Measurements from ENCODE around the gene HIP1. TPM values are rescaled to one million over a fixed set of nuclear protein-coding genes. Genes with fewer than 3 reads are reported as not detected.
"Not testable (repeated sequence)": the region's sequence is repeated elsewhere in the genome, so short reads cannot be mapped to it uniquely, and the experiment has no call there.

The HIP1 gene
- total and polyA plus RNA-seq, 7 donors: 1.2 to 11.9 (median 7.2) TPM

DNA sequence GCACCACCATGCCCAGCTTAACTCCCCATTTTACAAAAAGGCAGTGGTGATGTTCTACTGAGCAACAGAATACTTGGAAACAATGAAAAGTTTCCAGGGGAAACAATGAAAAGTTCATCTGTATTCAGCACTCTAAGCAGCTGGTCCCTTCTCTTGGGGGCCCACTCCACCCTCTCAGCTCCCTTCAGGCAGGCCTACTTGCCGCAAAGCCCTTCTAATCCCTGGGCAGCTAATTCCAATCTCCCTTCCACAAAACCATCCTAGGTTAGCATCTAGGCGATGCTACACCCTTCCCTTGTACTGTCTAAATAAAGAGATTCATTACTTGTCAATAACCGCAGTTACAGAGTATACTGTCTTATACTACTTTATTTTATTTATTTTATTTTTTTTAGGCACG is 167.5 kb downstream of the HIP1 start:
- no peak for TF ChIP-seq POLR2AphosphoS5 (IDR thresholded peaks at IDR 0.05)
- no peak for TF ChIP-seq EP300 (IDR thresholded peaks at IDR 0.05)
- TF ChIP-seq, protein P1, sequence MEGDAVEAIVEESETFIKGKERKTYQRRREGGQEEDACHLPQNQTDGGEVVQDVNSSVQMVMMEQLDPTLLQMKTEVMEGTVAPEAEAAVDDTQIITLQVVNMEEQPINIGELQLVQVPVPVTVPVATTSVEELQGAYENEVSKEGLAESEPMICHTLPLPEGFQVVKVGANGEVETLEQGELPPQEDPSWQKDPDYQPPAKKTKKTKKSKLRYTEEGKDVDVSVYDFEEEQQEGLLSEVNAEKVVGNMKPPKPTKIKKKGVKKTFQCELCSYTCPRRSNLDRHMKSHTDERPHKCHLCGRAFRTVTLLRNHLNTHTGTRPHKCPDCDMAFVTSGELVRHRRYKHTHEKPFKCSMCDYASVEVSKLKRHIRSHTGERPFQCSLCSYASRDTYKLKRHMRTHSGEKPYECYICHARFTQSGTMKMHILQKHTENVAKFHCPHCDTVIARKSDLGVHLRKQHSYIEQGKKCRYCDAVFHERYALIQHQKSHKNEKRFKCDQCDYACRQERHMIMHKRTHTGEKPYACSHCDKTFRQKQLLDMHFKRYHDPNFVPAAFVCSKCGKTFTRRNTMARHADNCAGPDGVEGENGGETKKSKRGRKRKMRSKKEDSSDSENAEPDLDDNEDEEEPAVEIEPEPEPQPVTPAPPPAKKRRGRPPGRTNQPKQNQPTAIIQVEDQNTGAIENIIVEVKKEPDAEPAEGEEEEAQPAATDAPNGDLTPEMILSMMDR (IDR thresholded peaks at IDR 0.05): no peak
- no peak for TF ChIP-seq POLR2A (IDR thresholded peaks at IDR 0.05)
- no peaks in the 10 kb centered on the region for H3K4me1 ChIP-seq
- 97 to 98% methylated on average over 4 of the region's 4 CpGs for WGBS, 2 donors
- no peaks in the 10 kb centered on the region for H3K27me3 ChIP-seq
- H3K9me3 ChIP-seq: no peaks in the 10 kb centered on the region
- H3K36me3 ChIP-seq: peaks cover 0 to 43% (median 6%) of the 10 kb centered on the region in 4 donors
- H3K27ac ChIP-seq: no peak overlapping the region
- H3K4me3 ChIP-seq: no peak overlapping the region
- DNase-seq: no peak
- intact Hi-C loops (cut with DNase I): no loop called here

DNA sequence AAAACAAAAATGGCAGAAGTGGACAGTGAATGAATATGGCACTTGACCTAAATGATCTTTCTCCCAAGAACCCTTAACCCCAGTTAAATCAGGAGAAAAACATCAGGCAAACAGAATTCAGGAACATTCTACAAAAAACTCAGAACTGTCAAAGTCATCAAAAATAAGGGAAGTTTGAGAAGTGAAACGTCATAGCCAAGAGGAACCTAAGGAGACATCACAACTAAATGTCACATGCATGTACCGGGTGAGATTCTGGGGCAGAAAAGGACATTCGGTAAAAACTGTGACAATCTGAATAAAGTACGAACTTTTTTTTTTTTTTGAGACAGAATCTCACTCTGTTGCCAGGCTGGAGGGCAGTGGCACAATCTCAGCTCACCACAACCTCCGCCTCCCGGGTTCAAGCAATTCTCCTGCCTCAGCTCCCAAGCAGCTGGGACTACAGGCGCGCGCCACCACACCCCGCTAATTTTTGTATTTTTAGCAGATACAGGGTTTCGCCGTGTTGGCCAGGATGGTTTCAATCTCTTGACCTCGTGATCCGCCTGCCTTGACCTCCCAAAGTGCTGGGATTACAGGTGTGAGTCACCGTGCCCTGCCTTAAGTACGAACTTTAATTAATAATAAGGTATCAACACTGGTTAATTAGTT is 169.0 kb downstream of the HIP1 start:
- TF ChIP-seq EP300 (IDR thresholded peaks at IDR 0.05): peak in 1 of 4 donors; percentile 43
- H3K4me3 ChIP-seq; H3K4me1 ChIP-seq; intact Hi-C loops (cut with DNase I); H3K9me3 ChIP-seq; H3K27me3 ChIP-seq; DNase-seq: not testable (repeated sequence)
- Histone ChIP-seq H3K36me3 (peaks cover 0 to 44% (median 7%) of the 10 kb centered on the region in 4 donors), H3K27ac (peak overlapping the region in 2 of 4 donors; percentile 14 to 31)
- 86 to 93% methylated on average over 16 of the region's 16 CpGs for WGBS, 2 donors

DNA sequence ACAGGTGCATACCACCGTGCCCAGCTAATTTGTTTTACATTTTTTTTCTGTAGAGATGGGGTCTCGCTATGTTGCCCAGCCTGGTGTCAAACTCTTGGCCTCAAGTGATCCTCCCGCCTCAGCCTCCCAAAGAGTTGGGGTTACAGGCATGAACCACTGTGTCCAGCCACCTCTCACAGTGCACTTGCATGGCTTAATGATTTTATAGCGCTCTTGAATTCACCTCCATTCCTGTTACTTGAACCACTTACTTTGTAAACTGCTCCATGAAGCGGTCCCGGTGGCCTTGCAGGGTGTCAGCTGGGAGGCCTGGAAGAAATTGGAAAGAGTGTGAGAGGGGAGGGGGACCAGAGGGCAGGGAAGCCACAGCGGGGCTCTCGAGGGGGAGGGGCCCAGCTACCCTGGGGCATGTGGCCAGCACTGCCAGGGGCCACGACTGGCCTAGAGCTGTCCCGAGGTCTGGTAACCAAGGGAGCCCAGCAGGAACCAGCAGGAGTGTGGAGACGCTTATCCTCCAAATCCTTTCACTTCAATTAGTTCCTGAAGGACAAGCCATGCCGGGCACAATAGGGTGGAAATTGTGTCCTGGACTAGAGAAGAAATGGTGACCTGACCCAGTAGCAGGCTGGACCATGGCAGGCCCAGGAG is 170.7 kb downstream of the HIP1 start:
- H3K36me3 ChIP-seq: peaks cover 0 to 41% (median 6%) of the 10 kb centered on the region in 4 donors
- no peak for DNase-seq
- WGBS, 2 donors: 95 to 96% methylated on average over 12 of the region's 12 CpGs
- no peak overlapping the region for H3K27ac ChIP-seq
- no peaks in the 10 kb centered on the region for H3K27me3 ChIP-seq
- no peak overlapping the region for H3K4me3 ChIP-seq
- H3K4me1 ChIP-seq: no peaks in the 10 kb centered on the region
- intact Hi-C loops (cut with DNase I): no loop called here
- no peaks in the 10 kb centered on the region for H3K9me3 ChIP-seq
- TF ChIP-seq POLR2AphosphoS5 (IDR thresholded peaks at IDR 0.05) (no peak), EP300 (IDR thresholded peaks at IDR 0.05) (no peak), POLR2A (IDR thresholded peaks at IDR 0.05) (no peak)
- TF ChIP-seq, protein P1 (IDR thresholded peaks at IDR 0.05): no peak

GRCh38 chr7:75565132-75565837 is 173.5 kb downstream of the HIP1 start:
- Histone ChIP-seq H3K27ac (peak overlapping the region; percentile 12 to 52 (median 22)), H3K27me3 (no peaks in the 10 kb centered on the region), H3K9me3 (no peaks in the 10 kb centered on the region), H3K4me3 (no peak overlapping the region), H3K36me3 (peaks cover 0 to 52% (median 14%) of the 10 kb centered on the region in 4 donors), H3K4me1 (no peaks in the 10 kb centered on the region)
- intact Hi-C loops (cut with DNase I): no loop called here
- no peak for DNase-seq
- TF ChIP-seq, protein P1 (IDR thresholded peaks at IDR 0.05): no peak
- peak in 1 of 4 donors; percentile 34 for TF ChIP-seq POLR2AphosphoS5 (IDR thresholded peaks at IDR 0.05)
- WGBS, 2 donors: 62 to 71% methylated on average over 6 of the region's 6 CpGs

DNA sequence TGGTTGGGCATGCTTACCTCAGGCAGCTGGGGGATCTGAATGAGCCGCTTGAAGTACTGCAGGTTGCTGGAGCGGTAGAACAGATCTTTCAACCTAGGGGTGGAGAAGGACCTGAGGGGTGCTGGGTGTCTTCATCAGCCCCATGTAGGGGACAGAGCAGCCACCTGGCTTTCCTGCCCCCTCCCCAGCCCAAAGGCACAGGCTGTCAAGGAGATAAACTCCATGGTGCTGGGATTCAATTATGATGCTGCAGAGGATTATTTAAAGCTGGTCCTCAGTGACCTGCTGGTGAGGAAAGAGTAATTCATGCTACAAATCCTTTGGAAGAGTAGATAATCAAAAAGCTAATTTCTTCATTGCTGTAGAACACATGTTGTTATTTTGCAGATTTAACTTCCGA is 175.6 kb downstream of the HIP1 start:
- Histone ChIP-seq H3K27me3 (no peaks in the 10 kb centered on the region), H3K36me3 (peaks cover 0 to 56% (median 12%) of the 10 kb centered on the region in 4 donors), H3K27ac (no peak overlapping the region), H3K9me3 (no peaks in the 10 kb centered on the region), H3K4me3 (no peak overlapping the region), H3K4me1 (no peaks in the 10 kb centered on the region)
- TF ChIP-seq POLR2AphosphoS5 (IDR thresholded peaks at IDR 0.05) (no peak), POLR2A (IDR thresholded peaks at IDR 0.05) (no peak), EP300 (IDR thresholded peaks at IDR 0.05) (no peak)
- TF ChIP-seq, protein P1 (IDR thresholded peaks at IDR 0.05): no peak
- 97 to 98% methylated on average over 3 of the region's 3 CpGs for WGBS, 2 donors
- intact Hi-C loops (cut with DNase I): no loop called here
- DNase-seq: no peak

Data from sigmoid colon (tissue), 7 donors.